Nephron (organoid): ENCODE results near the gene ASTN2.

Experiments used
- H3K27ac Mint-ChIP-seq, 3 experiments: 2 replicates each; pipeline ENCODE4 v1.8.0; 2020; ENCODE audit warnings: mixed read lengths in 3 of 3, mild to moderate bottlenecking in 2 of 3, moderate library complexity in 1 of 3
- H3K27me3 Mint-ChIP-seq: 2 replicates; pipeline ENCODE4 v1.8.0; 2021; ENCODE audit warnings: low read depth, mild to moderate bottlenecking, moderate library complexity, mixed read lengths
- H3K36me3 Mint-ChIP-seq: 2 replicates; pipeline ENCODE4 v1.8.0; 2020; ENCODE audit warnings: low read depth, mixed read lengths
- H3K4me1 Mint-ChIP-seq: 2 replicates; pipeline ENCODE4 v1.8.0; 2020; ENCODE audit warnings: mixed read lengths
- H3K4me3 Mint-ChIP-seq, 3 experiments: 2 replicates each; pipeline ENCODE4 v1.8.0; 2020; ENCODE audit warnings: mild to moderate bottlenecking in 3 of 3, mixed read lengths in 3 of 3, moderate library complexity in 2 of 3
- H3K9me3 Mint-ChIP-seq: 2 replicates; pipeline ENCODE4 v1.8.0; 2020; ENCODE audit warnings: mixed read lengths
- CTCF ChIP-seq, 3 experiments: fragments of 200-600 bp; sonication (generic); IDR thresholded peaks; one replicate each; pipeline ENCODE4 v1.5.0; 2021; ENCODE audit warnings: antibody characterized with exemption in 3 of 3; ENCODE audit not compliant: unreplicated experiment in 3 of 3

ASTN2 gene

GRCh38 chr9:116700882-116701865, 713.7 kb downstream of the ASTN2 start:
- Mint-ChIP-seq H3K27me3 (no peaks in the 10 kb centered on the region), H3K4me3 (no peak overlapping the region), H3K9me3 (peaks cover 2% of the 10 kb centered on the region), H3K27ac (no peak overlapping the region), H3K4me1 (peaks cover under 1% of the 10 kb centered on the region), H3K36me3 (peaks cover 63% of the 10 kb centered on the region)
- no peak for TF ChIP-seq CTCF (IDR thresholded peaks at IDR 0.05; ENCODE audit: unreplicated experiment in 3 of 3)

DNA sequence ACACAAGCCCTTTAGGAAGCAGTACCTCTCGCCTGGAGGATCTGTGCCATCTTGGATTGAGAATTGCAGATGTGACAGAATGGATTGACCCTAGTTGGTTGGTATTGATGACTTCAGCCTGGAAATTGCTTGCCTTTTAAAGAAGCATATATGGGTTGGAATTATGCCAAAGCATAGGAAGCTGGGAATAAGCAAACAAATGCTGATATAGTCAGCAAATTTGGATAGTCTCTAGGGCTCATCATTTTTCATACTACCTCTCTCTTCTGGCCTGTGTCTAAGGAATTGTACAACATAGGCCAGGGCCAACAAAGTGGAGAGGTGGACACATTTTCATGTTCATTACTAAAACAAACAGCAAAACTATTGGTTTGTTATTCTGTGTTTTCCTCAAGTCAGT, 714.6 kb downstream of the ASTN2 start:
- no peaks in the 10 kb centered on the region for H3K27me3 Mint-ChIP-seq

DNA sequence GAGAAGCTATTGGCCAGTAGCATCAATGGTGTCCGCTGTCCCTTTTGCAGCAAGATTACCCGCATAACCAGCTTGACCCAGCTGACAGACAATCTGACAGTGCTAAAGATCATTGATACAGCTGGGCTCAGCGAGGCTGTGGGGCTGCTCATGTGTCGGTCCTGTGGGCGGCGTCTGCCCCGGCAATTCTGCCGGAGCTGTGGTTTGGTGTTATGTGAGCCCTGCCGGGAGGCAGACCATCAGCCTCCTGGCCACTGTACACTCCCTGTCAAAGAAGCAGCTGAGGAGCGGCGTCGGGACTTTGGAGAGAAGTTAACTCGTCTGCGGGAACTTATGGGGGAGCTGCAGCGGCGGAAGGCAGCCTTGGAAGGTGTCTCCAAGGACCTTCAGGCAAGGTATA, 717.0 kb downstream of the ASTN2 start:
- H3K36me3 Mint-ChIP-seq: peaks cover 67% of the 10 kb centered on the region
- peaks cover 20% of the 10 kb centered on the region for H3K4me1 Mint-ChIP-seq
- H3K27ac Mint-ChIP-seq: no peak overlapping the region
- H3K9me3 Mint-ChIP-seq: peaks cover 2% of the 10 kb centered on the region
- TF ChIP-seq CTCF (IDR thresholded peaks at IDR 0.05; ENCODE audit: unreplicated experiment in 3 of 3): no peak
- H3K27me3 Mint-ChIP-seq: no peaks in the 10 kb centered on the region
- H3K4me3 Mint-ChIP-seq: no peak overlapping the region

More for the DNA sequence above, 714.6 kb downstream of the ASTN2 start:
- TF ChIP-seq CTCF (IDR thresholded peaks at IDR 0.05; ENCODE audit: unreplicated experiment in 3 of 3): no peak
- Mint-ChIP-seq H3K36me3 (peaks cover 67% of the 10 kb centered on the region), H3K4me3 (no peak overlapping the region), H3K9me3 (peaks cover 2% of the 10 kb centered on the region), H3K27ac (no peak overlapping the region), H3K4me1 (peaks cover 9% of the 10 kb centered on the region)

DNA sequence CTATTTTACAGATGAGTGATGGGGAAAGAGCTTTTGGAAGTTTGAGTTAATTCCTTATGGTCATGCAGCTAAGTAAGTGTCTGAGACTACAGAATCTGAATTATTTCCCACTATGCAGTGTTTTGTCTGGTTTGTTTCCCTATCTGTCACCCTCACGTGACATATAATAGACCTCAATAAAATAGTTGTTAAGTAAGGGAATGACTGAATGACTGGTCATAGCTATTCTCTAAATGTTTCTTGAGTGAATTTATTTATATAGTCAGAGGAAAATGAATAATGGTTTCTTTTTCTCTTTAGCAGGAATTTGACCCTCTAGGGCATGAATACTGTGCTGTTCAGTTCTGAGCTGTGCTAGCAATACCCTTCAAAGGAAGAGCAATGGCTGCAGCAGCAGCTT, 717.5 kb downstream of the ASTN2 start:
- Mint-ChIP-seq H3K27me3 (no peaks in the 10 kb centered on the region), H3K27ac (no peak overlapping the region), H3K9me3 (peaks cover 2% of the 10 kb centered on the region), H3K4me1 (peaks cover 24% of the 10 kb centered on the region), H3K36me3 (peaks cover 62% of the 10 kb centered on the region), H3K4me3 (no peak overlapping the region)
- no peak for TF ChIP-seq CTCF (IDR thresholded peaks at IDR 0.05; ENCODE audit: unreplicated experiment in 3 of 3)

GRCh38 chr9:116695438-116695837, 719.4 kb downstream of the ASTN2 start:
- H3K4me1 Mint-ChIP-seq: peaks cover 27% of the 10 kb centered on the region
- no peaks in the 10 kb centered on the region for H3K27me3 Mint-ChIP-seq
- H3K27ac Mint-ChIP-seq: peak overlapping the region in 2 of 3 experiments; percentile 28 to 64
- no peaks in the 10 kb centered on the region for H3K9me3 Mint-ChIP-seq
- H3K4me3 Mint-ChIP-seq: no peak overlapping the region
- H3K36me3 Mint-ChIP-seq: peaks cover 43% of the 10 kb centered on the region
- TF ChIP-seq CTCF (IDR thresholded peaks at IDR 0.05; ENCODE audit: unreplicated experiment in 3 of 3): no peak
